GM19455 (cell line): Measurements from ENCODE around the gene PSMA4.
"Not testable (repeated sequence)": the region's sequence is repeated elsewhere in the genome, so short reads cannot be mapped to it uniquely, and the experiment has no call there.

Experiments
- ATAC-seq: cut with Tn5 transposase; IDR thresholded peaks from one replicate; pipeline ENCODE4 v1.9.1; 2021; ENCODE audit not compliant: unreplicated experiment

PSMA4 gene

DNA sequence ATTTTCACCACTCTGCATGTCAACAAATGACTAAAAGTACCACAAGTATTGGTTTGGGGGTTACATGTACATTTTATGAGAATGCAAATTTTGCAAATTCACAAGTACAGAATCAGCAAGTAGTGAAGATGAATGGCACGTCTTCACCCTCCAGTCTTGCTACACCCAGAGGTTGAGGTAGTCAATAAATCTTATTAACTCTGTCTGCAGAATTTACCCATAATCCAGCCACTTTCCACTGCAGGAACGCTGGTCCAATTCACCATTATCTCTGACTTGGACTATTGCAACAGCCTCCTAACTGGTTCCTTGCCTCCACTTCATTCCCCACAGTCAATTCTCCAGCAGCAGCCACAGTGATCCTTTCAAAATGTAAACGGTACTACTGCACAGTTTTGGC lies 10.6 kb downstream of the PSMA4 start:
- no peak for ATAC-seq

DNA sequence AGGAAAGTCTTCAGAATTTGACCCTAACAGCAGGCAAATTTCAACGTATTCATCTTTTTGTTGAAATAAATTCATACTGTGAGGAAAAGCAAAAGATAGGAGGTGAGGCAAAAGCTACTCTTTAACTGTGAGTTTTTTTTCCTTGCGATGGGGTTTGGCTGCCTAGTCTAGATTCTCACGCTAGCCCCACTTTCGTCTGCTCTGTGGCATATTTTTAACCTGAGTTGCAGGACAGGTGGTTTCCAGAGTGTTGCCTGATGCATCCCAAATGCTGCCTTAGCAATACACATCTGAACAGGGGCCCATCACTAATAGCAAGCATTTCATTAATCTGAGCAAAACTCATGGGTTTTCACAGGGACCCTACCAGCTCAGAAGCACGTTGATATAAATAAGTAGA lies 11.7 kb downstream of the PSMA4 start:
- ATAC-seq: no peak

DNA sequence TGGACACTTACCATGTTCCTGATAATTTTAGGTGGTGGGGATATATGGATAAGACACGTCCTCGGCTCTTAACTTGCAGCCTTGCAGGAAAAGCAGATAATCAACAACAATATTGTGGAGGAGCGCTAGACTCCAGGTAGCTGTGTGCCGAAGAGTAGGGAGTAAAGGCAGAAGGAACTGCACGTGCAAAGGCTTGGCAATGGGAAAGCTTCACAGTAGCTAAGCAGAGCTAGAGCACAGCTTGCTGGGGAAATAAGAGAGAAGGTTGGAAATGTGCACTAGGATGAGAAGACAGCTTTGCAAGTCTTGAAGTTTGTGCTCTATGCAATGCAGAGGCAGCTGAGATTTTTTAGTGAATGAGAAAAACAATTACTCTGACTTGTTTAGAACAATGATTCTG lies 12.4 kb downstream of the PSMA4 start:
- ATAC-seq: no peak

DNA sequence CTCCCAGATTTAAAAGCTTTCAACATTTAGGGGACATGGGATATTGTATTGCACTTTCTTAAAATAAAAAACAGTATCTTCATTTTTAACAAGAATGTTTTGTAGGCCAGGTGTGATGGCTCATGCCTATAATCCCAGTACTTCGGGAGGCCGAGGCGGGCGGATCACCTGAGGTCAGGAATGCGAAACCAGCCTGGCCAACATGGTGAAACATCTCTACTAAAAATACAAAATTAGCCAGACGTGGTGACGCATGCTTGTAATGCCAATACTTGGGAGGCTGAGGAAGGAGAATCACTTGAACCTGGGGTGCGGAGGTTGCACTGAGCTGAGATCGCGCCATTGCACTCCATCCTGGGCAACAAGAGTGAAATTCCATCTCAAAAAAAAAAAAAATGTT lies 20.0 kb downstream of the PSMA4 start:
- ATAC-seq: not testable (repeated sequence)

DNA sequence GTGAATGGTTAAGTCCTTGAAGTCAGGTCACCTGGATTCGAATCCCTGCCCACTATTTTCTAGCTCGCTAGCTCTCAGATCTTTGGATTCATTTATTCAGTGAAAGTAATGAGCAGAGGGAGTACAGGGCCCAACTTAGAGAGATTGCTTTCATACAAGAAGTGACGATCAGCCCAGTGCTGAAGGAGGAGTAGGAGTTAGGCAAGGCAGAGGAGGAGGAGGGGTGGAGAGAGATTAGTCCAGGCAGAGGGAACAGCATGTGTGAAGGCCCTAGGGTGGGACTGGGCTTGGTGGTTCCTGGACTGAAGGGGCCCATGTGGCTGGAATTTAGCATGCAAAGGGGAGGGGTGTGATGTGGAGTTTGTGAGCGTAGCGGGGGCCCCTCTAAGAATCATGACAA lies 21.2 kb downstream of the PSMA4 start:
- ATAC-seq: no peak

DNA sequence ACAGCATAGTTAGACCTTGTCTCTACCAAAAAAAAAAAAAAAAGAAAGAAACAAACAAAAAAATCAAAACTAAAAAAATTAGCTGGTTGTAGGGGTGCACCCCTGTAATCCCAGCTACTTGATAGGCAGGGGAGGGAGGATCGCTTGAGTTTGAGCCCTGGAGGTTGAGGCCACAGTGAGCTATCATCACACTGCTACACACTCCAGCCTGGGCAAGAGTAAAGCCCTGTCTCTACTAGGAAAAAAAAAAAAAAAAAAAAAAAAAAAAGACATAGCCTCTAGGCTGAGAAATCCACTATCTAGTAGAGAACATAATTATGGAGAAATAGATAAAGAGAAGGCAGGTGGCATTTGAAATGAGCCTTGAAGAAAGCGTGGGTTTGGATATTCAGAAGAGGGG lies 22.8 kb downstream of the PSMA4 start:
- no peak for ATAC-seq

DNA sequence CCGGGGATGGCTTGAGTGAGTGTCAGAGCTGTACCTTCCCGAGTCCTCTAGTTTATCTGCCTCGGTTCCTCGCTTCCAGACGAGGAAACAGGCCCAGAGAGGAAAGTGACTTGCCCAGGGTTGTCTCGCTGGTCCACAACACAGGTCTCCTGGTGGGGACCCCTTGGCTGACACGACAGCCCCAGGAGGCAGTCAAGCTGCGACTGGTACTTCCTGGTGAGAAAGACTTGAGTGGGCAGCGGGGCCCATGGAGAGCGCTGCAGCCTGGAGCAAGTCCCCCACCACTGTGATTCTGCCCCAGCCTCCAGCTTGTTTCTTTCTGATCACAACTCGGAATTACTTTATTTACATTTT lies 24.5 kb downstream of the PSMA4 start:
- peak; percentile 28 for ATAC-seq

DNA sequence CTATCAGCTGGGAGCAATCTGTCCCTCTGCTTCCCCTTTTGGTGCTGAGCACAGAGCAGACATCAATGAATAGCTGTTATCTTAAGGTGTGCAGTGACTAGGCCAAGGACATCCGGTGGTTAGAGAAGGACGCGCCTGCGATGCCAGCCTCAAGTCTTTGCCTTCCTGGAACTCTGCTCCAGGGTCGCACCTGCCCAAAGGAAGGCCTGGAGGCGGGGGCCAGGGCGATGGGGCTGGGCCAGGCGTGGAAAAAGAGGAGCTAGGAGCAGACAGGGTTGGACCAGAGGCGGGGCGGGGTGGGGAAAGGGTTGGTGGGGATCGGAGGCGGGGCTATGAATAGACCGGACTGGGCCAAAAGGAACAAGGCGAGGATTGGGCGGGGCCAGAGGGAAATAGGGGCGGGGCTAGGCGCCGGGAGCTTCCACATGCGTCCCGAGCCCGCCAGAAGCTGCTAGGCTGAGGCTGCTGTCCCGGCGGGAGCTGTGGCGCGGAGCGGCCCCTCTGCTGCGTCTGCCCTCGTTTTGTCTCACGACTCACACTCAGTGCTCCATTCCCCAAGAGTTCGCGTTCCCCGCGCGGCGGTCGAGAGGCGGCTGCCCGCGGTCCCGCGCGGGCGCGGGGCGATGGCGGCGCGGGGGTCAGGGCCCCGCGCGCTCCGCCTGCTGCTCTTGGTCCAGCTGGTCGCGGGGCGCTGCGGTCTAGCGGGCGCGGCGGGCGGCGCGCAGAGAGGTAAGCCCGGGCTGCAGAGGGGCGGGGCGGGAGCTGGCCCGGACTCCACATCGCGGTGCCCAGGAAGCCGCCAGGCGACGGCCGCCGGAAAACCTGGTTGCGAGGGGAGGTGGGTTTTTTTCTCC lies 25.1 kb downstream of the PSMA4 start, which contains the start of gene CHRNA5:
TSS of gene CHRNA5 (plus strand) at position 424 of the 854 bp plus-strand sequence. CDS start at position 624, 200 bp downstream.
- peak; percentile 83 for ATAC-seq

DNA sequence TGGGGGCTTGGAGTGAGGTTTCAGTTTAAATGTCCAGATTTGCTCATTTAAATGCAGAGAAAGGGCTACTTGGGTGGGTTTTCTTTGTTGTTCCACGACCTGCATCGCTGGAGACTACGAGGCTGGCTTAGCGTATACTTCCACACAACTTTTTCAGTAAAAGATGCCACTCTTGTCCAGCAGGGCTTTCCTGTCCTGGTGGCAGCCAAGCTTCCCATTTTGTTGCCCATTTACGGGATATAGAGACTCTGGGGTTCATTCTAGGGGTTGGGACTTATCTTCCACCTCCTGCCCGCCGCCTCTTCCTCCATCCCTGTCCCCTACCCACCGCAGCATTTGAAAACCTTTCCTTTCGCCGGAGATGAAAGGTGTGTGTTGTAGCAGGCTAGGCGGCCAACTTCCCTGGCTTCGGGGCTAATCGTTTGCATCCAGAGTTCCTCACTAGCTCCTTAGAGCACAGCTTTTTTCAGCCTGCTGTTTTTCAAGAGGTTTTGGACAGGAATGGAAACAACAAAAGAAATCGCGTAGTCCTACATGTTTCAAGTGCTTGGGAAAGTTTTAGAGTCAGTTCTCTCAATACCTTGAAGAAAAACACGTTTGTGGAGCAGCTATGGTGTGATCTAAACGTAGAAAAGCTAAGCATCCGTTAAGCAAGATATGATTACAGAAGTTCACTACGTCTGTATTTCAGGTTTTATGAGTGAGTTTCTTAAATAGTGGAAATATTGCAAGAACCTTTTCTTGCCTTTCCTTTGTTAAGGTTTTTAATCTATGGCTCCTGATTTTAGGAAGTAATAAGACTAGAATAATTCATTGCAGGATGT lies 25.9 kb downstream of the PSMA4 start:
- peak; percentile 15 for ATAC-seq

DNA sequence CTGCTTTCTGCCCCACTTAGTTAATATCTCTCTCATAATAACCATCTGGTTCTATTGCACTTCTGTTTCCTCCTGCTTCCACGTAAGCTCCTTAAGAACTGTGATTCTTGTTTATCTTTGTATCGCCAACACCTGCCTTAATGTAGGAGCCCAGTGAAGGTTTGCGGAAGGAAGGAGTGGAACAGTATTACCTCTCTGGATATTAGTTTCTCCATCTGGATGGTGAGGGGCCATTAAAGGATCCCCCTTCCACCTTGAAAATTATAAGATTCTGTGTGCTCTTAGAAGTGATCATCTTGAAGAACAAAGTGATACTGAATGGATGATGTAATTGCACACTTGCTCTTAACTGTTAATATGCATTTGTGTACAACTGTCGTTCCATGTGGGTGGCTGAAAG lies 27.3 kb downstream of the PSMA4 start:
- no peak for ATAC-seq

DNA sequence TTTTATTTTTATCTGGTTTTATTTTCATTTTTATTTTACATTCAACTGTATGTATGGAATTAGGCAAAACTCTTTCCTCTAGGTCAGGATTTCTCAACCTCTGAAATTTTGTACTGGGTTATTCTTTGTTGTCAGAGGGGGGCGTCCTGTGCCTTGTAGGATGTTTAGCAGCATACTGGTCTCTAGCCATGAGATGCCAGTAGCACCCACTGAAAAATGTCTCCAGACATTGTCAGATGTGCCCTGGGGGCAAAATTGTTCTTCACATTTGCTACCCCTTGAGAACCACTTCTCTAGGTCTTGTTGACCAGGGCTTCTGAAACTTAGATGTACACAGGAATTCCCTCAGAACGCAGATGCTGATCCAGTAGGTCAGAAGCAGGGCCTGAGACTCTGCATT lies 30.5 kb downstream of the PSMA4 start:
- no peak for ATAC-seq

DNA sequence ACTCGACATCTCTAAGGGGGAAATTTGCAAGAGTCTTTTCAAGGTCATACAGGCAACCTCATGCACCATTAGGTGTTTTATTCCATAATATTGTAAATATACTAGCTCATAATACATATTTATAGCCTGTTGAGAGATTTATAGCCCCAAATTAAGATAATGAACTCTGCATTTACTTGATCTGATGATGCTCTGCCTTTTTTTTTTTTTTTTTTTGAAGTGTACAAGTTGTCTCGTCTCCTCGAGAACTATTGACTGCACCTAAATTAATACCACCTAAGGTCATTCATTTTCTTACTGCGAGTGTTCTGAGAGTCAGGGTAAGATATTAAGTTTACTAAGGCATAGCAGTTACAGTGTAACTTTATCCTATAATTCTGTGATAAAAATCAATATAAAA lies 31.1 kb downstream of the PSMA4 start:
- no peak for ATAC-seq

DNA sequence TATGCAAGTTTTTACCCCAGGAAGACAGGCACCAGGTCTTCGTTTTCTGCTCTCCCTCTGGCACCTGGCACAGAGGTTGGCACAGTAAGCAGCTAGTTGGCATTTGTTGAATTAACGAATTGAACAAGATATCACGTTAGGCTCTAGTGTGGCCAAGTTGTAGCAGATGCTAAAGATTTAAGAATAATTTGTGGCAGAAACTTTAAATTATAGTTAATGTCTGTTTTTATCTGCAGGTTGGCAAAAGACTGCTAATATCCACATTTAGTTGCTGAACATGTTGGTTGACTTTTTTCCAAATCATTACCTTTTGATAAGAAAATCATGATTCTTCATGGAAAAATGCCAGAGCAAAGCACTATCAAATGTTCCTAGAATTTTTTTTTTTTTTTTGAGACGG lies 33.2 kb downstream of the PSMA4 start:
- ATAC-seq: no peak

DNA sequence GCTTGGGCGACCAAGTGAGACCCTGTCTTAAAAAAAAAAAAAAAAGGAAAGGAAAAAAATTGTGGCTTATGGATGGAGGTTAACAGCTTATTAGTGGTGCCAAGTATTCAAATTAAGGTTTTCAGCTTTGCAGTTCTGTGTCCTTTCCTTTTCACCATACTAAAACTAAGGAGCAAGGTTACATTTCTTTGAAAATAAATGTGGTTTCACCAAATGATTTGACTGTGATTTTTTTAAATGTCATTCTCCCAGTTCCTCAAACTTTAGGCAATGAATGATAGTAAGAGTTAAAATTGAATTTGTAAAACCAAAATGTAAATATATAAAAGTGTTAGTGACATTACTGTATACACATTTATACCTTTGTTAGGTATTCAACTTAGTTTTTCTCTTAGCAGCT lies 34.7 kb downstream of the PSMA4 start:
- ATAC-seq: no peak

DNA sequence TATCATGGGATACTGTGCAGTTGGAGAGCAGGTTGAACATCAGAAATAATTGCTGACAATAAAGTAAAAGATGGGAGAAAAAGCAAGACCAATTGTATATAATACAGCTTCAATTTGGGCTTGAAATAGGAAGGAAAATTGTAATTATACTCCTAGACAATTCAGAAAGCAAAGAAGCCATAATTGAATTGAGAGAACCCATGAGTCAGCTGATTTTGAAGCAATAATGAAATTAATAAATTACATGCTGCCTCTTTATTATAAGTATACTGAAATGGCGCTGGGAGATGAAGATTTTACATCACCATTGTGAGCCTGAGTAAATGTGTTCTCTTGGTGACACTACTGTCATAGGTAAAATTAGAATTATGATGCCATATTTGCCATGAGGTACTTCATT lies 57.3 kb downstream of the PSMA4 start:
- no peak for ATAC-seq

DNA sequence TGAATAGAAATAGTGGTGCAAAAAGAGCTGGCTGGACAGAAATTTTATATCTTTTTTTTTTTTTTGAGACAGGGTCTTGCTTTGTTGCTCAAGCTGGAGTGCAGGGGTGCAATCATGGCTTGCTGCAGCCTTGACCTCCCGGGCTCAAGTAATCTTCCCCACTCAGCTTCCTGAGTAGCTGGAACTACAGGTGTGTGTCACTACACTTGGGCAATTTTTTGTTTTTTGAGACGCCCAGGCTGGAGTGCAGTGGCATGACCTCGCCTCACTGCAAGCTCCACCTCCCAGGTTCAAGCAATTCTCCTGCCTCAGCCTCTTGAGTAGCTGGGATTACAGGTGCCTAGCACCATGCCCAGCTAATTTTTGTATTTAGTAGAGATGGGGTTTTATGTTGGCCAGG lies 58.1 kb downstream of the PSMA4 start:
- ATAC-seq: no peak

DNA sequence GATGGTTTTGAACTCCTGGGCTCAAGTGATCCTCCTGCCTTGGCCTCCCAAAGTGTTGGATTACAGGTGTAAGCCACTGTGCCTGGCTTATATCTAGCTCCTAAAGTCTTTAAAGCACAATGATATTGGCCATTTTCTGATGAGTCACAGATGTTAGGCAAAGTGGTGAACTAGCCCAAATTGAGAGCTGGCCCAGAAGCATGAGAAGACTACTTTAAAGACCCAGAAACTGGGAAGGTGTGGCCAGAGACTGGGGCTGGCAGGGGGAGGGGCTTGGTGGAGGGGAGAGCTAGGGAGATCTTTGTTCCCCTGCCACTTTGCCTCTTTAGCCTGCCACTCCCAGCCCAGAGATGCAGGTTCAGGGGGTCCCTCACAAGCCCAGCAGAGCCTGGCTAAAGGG lies 58.9 kb downstream of the PSMA4 start:
- no peak for ATAC-seq
